Transverse colon (tissue), 4 donors: ENCODE data around the gene NEK4.

Experiments used
- CTCF ChIP-seq, 5 experiments: fragments of 200-600 bp in 3 of 5; fragments of 450-650 bp in 2 of 5; sonication (generic) in 3 of 5; IDR thresholded peaks; 1 replicate in 2 of 5; 2 replicates in 3 of 5; pipeline ENCODE4 v1.5.1; 2016 to 2017; ENCODE audit warnings: antibody characterized with exemption in 5 of 5, inconsistent platforms in 3 of 5, mild to moderate bottlenecking in 2 of 5, moderate library complexity in 1 of 5
- EP300 ChIP-seq: sonication (generic); formaldehyde crosslinking; IDR thresholded peaks from one replicate; pipeline ENCODE4 v1.6.1; 2017; ENCODE audit warnings: antibody characterized with exemption, low read depth
- POLR2A ChIP-seq: fragments of 450-650 bp; IDR thresholded peaks from one replicate; pipeline ENCODE4 v1.6.1; 2016; ENCODE audit warnings: antibody characterized with exemption, mild to moderate bottlenecking, moderate library complexity
- POLR2AphosphoS5 ChIP-seq, 3 donors: sonication (generic); formaldehyde crosslinking; IDR thresholded peaks; one replicate each; pipeline ENCODE4 v1.6.1; 2016; ENCODE audit warnings: antibody characterized with exemption in 3 of 3

DNA sequence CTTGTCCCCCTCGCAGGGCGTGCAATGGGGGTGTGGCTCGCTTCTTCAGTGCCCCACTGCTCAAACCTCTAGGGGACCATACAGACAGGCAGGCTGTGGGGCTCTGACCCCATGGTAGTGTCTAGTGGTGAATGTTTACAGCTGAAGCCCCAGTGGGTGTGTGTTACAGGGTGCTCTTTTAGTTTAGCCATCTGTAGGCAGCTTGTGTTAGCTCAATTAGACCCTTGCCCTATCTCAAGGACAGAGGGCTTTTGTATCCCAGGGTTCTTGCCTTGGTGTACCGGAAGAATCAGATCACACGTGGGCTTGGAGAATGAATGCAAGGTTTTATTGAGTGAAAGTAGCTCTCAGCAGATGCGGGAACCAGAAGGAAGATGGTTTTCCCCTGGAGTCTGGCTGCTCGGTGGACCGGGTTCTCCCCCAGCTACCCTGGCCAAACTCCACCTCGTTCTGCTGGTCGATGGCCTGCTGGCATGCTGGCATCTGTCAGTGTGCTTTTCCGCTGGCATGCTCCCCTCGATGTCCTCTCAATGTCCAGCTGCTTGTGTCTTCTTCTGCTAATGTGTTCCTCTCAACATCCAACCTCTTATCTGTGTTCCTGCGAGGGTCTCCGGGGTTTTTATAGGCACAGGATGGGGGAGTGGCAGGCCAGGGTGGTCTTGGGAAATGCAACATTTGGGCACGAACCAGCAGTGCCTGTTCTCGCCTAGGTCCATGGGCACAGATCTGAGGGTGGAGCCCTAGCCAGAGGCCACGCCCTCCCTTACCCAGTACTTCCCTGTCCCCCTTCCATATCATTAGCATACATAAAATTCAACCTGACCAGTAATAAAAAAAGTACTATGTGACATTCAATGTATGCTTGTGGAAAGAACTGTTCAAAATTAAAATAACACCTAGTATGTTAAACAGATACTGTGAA, 58.2 kb downstream of the NEK4 start:
- no peak for TF ChIP-seq POLR2AphosphoS5 (IDR thresholded peaks at IDR 0.05)
- TF ChIP-seq CTCF (IDR thresholded peaks at IDR 0.05): no peak
- TF ChIP-seq EP300: no peak
- no peak for TF ChIP-seq POLR2A
